H1 (cell line): Measurements from ENCODE around the gene MAPK1. TPM values are rescaled to one million over a fixed set of nuclear protein-coding genes. Genes with fewer than 3 reads are reported as not detected.

ENCODE experiments used
- CTCF ChIA-PET: fragments of 300-600 bp; sonication (Branson Sonifier 250); formaldehyde crosslinking; loops from one replicate; lab custom pipeline; 2021; ENCODE audit not compliant: partially characterized antibody; lab: Charles Lee
- POLR2A ChIA-PET: fragments of 300-600 bp; sonication (Branson Sonifier 250); formaldehyde crosslinking; loops from one replicate; lab custom pipeline; 2021; ENCODE audit warnings: inconsistent platforms; ENCODE audit not compliant: partially characterized antibody; lab: Charles Lee
- DNase-seq, 2 experiments: peaks; one replicate each; pipeline versions ENCODE4 v3.0.0 to v3.0.0-alpha.2; 2010 to 2022; ENCODE audit warnings: low spot score in 2 of 2, low read depth in 1 of 2, mixed read lengths in 1 of 2
- FAIRE-seq: peaks from 2 replicates; lab custom pipeline; 2011; peaks lifted over from hg19 to GRCh38; lab: Jason Lieb, UNC
- H2AFZ ChIP-seq: 2 replicates; pipeline ENCODE4 v1.8.1; 2012; ENCODE audit warnings: low read length, inconsistent platforms
- H2AK5ac ChIP-seq: 2 replicates; pipeline ENCODE4 v1.6.1; 2013; ENCODE audit warnings: low read depth, low read length
- H2BK120ac ChIP-seq: replicated peaks from 2 replicates; pipeline ENCODE3; 2013; ENCODE audit warnings: low read depth, low read length, inconsistent platforms
- H2BK12ac ChIP-seq: 2 replicates; pipeline ENCODE4 v1.6.1; 2013; ENCODE audit warnings: low read depth, low read length
- H2BK15ac ChIP-seq: 2 replicates; pipeline ENCODE4 v1.6.1; 2013; ENCODE audit warnings: low read length
- H2BK20ac ChIP-seq: 2 replicates; pipeline ENCODE4 v1.6.1; 2013; ENCODE audit warnings: low read length
- H2BK5ac ChIP-seq: 2 replicates; pipeline ENCODE4 v1.6.1; 2013; ENCODE audit warnings: low read depth, low read length
- H3K14ac ChIP-seq: 2 replicates; pipeline ENCODE4 v1.6.1; 2013; ENCODE audit warnings: inconsistent platforms; ENCODE audit not compliant: insufficient read length
- H3K18ac ChIP-seq: 2 replicates; pipeline ENCODE4 v1.6.1; 2013; ENCODE audit warnings: low read length; ENCODE audit errors: extremely low read depth
- H3K23ac ChIP-seq: 2 replicates; pipeline ENCODE4 v1.6.1; 2013; ENCODE audit warnings: inconsistent platforms; ENCODE audit not compliant: insufficient read length
- H3K23me2 ChIP-seq: 2 replicates; pipeline ENCODE4 v1.6.1; 2013; ENCODE audit warnings: low read depth, low read length
- H3K27ac ChIP-seq: 2 replicates; pipeline ENCODE4 v1.6.1; 2011; ENCODE audit warnings: low read depth, low read length, inconsistent platforms
- H3K27me3 ChIP-seq, 4 experiments: replicated peaks in 1 of 4; 1 replicate in 1 of 4; 2 replicates in 3 of 4; pipeline versions ENCODE4 v1.6.1 to v1.8.1; 2011 to 2013; ENCODE audit warnings: low read length in 3 of 4, mild to moderate bottlenecking in 3 of 4, inconsistent platforms in 2 of 4, mixed read lengths in 2 of 4, moderate library complexity in 1 of 4; ENCODE audit not compliant: control insufficient read depth in 3 of 4, insufficient read depth in 3 of 4; ENCODE audit errors: extremely low read depth in 1 of 4
- H3K36me3 ChIP-seq, 4 experiments: 2 replicates each; pipeline versions ENCODE4 v1.6.1 to v1.8.1; 2011 to 2013; ENCODE audit warnings: mild to moderate bottlenecking in 4 of 4, low read length in 3 of 4, moderate library complexity in 2 of 4, control low read depth in 1 of 4, inconsistent platforms in 1 of 4; ENCODE audit not compliant: insufficient read depth in 4 of 4, control insufficient read depth in 2 of 4
- H3K4ac ChIP-seq: replicated peaks from 2 replicates; pipeline ENCODE3; 2013; ENCODE audit warnings: low read length, low read depth, mixed read lengths, inconsistent platforms; ENCODE audit not compliant: insufficient read length
- H3K4me1 ChIP-seq, 4 experiments: replicated peaks in 1 of 4; 1 replicate in 1 of 4; 2 replicates in 3 of 4; pipeline versions ENCODE4 v1.6.1 to v1.8.1; 2011 to 2013; ENCODE audit warnings: low read length in 3 of 4, inconsistent platforms in 2 of 4, mixed read lengths in 1 of 4; ENCODE audit not compliant: insufficient read depth in 4 of 4, control insufficient read depth in 3 of 4
- H3K4me2 ChIP-seq, 2 experiments: 2 replicates each; pipeline versions ENCODE4 v1.6.1 to v1.8.1; 2011 to 2013; ENCODE audit warnings: low read depth in 2 of 2, low read length in 2 of 2, control low read depth in 1 of 2, inconsistent platforms in 1 of 2, mild to moderate bottlenecking in 1 of 2; ENCODE audit not compliant: insufficient read depth in 1 of 2
- H3K4me3 ChIP-seq, 4 experiments: fragments of 200-600, 300-600 bp in 1 of 4; sonication (generic), shearing (Covaris generic), sonication (Bioruptor Twin) in 1 of 4; 2 replicates each; pipeline versions ENCODE4 v1.5.1 to v1.8.1; 2011 to 2016; ENCODE audit warnings: low read length in 4 of 4, low read depth in 3 of 4, control low read depth in 2 of 4, inconsistent platforms in 2 of 4, mild to moderate bottlenecking in 2 of 4, mixed read lengths in 1 of 4, moderate library complexity in 1 of 4; ENCODE audit not compliant: insufficient read depth in 2 of 4; ENCODE audit errors: extremely low read depth in 1 of 4
- H3K56ac ChIP-seq: replicated peaks from 2 replicates; pipeline ENCODE3; 2013; ENCODE audit warnings: low read depth, mild to moderate bottlenecking, mixed read lengths, low read length, inconsistent platforms; ENCODE audit not compliant: insufficient read length
- H3K79me1 ChIP-seq: 2 replicates; pipeline ENCODE4 v1.6.1; 2013; ENCODE audit warnings: low read depth, low read length, control low read depth
- H3K79me2 ChIP-seq, 2 experiments: 2 replicates each; pipeline versions ENCODE4 v1.6.1 to v1.8.1; 2012 to 2013; ENCODE audit warnings: low read length in 2 of 2, mild to moderate bottlenecking in 2 of 2, inconsistent platforms in 1 of 2; ENCODE audit not compliant: insufficient read depth in 2 of 2, control insufficient read depth in 1 of 2
- H3K9ac ChIP-seq, 4 experiments: replicated peaks in 1 of 4; 1 replicate in 1 of 4; 2 replicates in 3 of 4; pipeline versions ENCODE4 v1.6.1 to v1.8.1; 2011 to 2013; ENCODE audit warnings: low read depth in 3 of 4, low read length in 3 of 4, control low read depth in 2 of 4, mild to moderate bottlenecking in 2 of 4, moderate library complexity in 2 of 4, inconsistent platforms in 1 of 4; ENCODE audit errors: extremely low read depth in 1 of 4
- H3K9me3 ChIP-seq, 2 experiments: 2 replicates each; pipeline versions ENCODE4 v1.6.1 to v1.8.1; 2012 to 2013; ENCODE audit warnings: mild to moderate bottlenecking in 2 of 2, moderate library complexity in 2 of 2, control low read depth in 1 of 2, inconsistent platforms in 1 of 2, low read depth in 1 of 2, low read length in 1 of 2, mixed read lengths in 1 of 2; ENCODE audit not compliant: insufficient read depth in 2 of 2
- H4K20me1 ChIP-seq, 2 experiments: replicated peaks in 1 of 2; 2 replicates each; pipeline versions ENCODE3 to v1.8.1; 2011 to 2013; ENCODE audit warnings: inconsistent platforms in 2 of 2, low read length in 2 of 2, mild to moderate bottlenecking in 1 of 2; ENCODE audit not compliant: insufficient read depth in 2 of 2, control insufficient read depth in 1 of 2
- H4K5ac ChIP-seq: 2 replicates; pipeline ENCODE4 v1.6.1; 2013; ENCODE audit warnings: low read length, low read depth, mixed read lengths, inconsistent platforms; ENCODE audit not compliant: insufficient read length
- H4K8ac ChIP-seq: 2 replicates; pipeline ENCODE4 v1.8.0; 2013; ENCODE audit warnings: mild to moderate bottlenecking, moderate library complexity, low read length, inconsistent platforms; ENCODE audit not compliant: insufficient read depth; ENCODE audit errors: extremely low read depth
- H4K91ac ChIP-seq: replicated peaks from 2 replicates; pipeline ENCODE3; 2013; ENCODE audit warnings: low read length, mixed read lengths, inconsistent platforms; ENCODE audit not compliant: insufficient read length
- ASH2L ChIP-seq: fragments of 200-600, 300-600 bp; sonication (generic); IDR thresholded peaks from one replicate; pipeline ENCODE4 v1.7.1; 2017; ENCODE audit warnings: low read length
- CTCF ChIP-seq, 3 experiments: IDR thresholded peaks; 1 replicate in 2 of 3; 2 replicates in 1 of 3; pipeline versions ENCODE4 v1.5.1 to v1.6.1; 2011; ENCODE audit warnings: low read length in 3 of 3, mild to moderate bottlenecking in 3 of 3, inconsistent platforms in 2 of 3, low read depth in 1 of 3, moderate library complexity in 1 of 3; ENCODE audit not compliant: insufficient read depth in 1 of 3; ENCODE audit errors: control extremely low read depth in 1 of 3
- EP300 ChIP-seq, 2 experiments: IDR thresholded peaks; 1 replicate in 1 of 2; 2 replicates in 1 of 2; pipeline ENCODE4 v1.6.1; 2011 to 2012; ENCODE audit warnings: low read depth in 2 of 2, low read length in 2 of 2, mild to moderate bottlenecking in 2 of 2, borderline replicate concordance in 1 of 2, inconsistent platforms in 1 of 2, moderate library complexity in 1 of 2
- WGBS, 2 experiments: shearing (Covaris generic) in 1 of 2; methylation state at CpG; one replicate each; pipeline versions ENCODE4 v1.1.6 to v1.1.7; 2013 to 2015; ENCODE audit warnings: low lambda C conversion rate in 2 of 2, mixed read lengths in 2 of 2, inconsistent platforms in 1 of 2, low coverage in 1 of 2, missing lambda C conversion rate in 1 of 2; ENCODE audit not compliant: insufficient replicate concordance in 2 of 2, insufficient coverage in 1 of 2, insufficient read length in 1 of 2; ENCODE audit errors: extremely low coverage in 1 of 2, missing lambda C conversion rate in 1 of 2; 5-methylcytosine and 5-hydroxymethylcytosine counted together
- polyA plus RNA-seq, 7 experiments: library from polyadenylated mRNA; depleted of rRNA in 3 of 7; stranded (reverse) in 5 of 7; unstranded in 2 of 7; fragments of >200 nt in 5 of 7; fragments of 200-250 nt in 2 of 7; gene quantifications; 1 replicate in 5 of 7; 2 replicates in 1 of 7; 4 replicates in 1 of 7; pipeline versions ENCODE4 v1.2.1 to v1.2.3, GENCODE V29; 2011 to 2013; ENCODE audit warnings: missing spikeins in 2 of 7, mixed read lengths in 2 of 7
- total RNA-seq: library from RNA; stranded (reverse); fragmentation: NEBNext Ultra II Directional; extraction: Animal tissue kit (Norgen Biotek cat#: 25700); gene quantifications from 2 replicates; pipeline ENCODE4 v1.2.1, GENCODE V29; 2021

MAPK1 gene
- total and polyA plus RNA-seq, 2 of the 8 experiments (the other 6 are each of a cell fraction or from before 2014, with no cell fraction given) = 28.1 to 101 TPM

DNA sequence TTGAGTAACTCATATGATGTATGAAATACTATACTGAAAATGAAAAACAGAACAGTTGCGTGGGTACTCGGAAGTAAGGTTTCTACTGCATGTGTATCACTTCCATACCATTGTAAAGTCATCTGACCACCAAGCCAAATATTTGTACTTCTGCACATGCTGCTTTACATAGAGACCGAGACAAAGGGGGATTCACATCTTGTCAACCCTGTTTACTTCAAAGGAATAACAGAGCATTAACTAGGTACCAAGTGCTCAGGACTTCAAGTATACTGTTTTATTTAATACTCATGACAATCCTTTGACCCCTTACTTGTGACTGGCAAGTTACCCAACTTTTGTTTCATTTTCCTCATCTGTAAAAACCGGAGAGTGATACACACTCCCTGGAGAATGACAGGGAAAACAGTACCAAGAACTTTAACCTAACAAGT lies 9.9 kb downstream of the MAPK1 start:
- Histone ChIP-seq H3K23ac (no peak overlapping the region), H3K27me3 (no peaks in the 10 kb centered on the region), H3K4ac (no peak overlapping the region), H3K9ac (no peak overlapping the region), H3K4me2 (no peak overlapping the region), H3K23me2 (no peaks in the 10 kb centered on the region), H3K36me3 (no peaks in the 10 kb centered on the region), H2BK12ac (no peak overlapping the region), H2BK20ac (no peak overlapping the region), H2AFZ (no peak overlapping the region), H3K56ac (no peak overlapping the region), H4K20me1 (peaks cover 33% of the 10 kb centered on the region in 2 experiments), H3K27ac (no peak overlapping the region), H4K5ac (no peak overlapping the region), H3K4me1 (peaks cover 0 to 10% (median 9%) of the 10 kb centered on the region in 4 experiments; a peak in 6 of 7 replicates), H2AK5ac (no peak overlapping the region), H2BK120ac (no peak overlapping the region), H3K18ac (no peak overlapping the region), H2BK5ac (no peak overlapping the region), H3K14ac (no peak overlapping the region), H3K4me3 (no peak overlapping the region), H4K8ac (no peak overlapping the region), H3K9me3 (no peaks in the 10 kb centered on the region), H3K79me2 (peaks cover 17 to 99% of the 10 kb centered on the region in 2 experiments; a peak in 3 of 4 replicates), H2BK15ac (no peak overlapping the region), H3K79me1 (peaks cover 15% of the 10 kb centered on the region), H4K91ac (no peak overlapping the region)
- 94% methylated on average over 4 of the region's 4 CpGs; no CpG with 5 or more reads in 1 of the 2 experiments for WGBS, 2 experiments
- no peak for DNase-seq
- ChIA-PET CTCF (no interaction called here), POLR2A (interaction anchor here (0.9 to 1.4 kb wide), 3 partner anchors 9 to 63 kb away, joined by 3 to 6 read pairs (median 3); partner anchors contain the start of gene MAPK1)
- no peak for FAIRE-seq
- TF ChIP-seq ASH2L = no peak
- no peak for TF ChIP-seq EP300 (IDR thresholded peaks at IDR 0.05; ENCODE audit: borderline replicate concordance in 1 of 2, low read depth in 2 of 2, low read length in 2 of 2)
- no peak for TF ChIP-seq CTCF (IDR thresholded peaks at IDR 0.05; ENCODE audit: control extremely low read depth in 1 of 3, insufficient read depth in 1 of 3, low read depth in 1 of 3, low read length in 3 of 3)
